IMR-90 (cell line): ENCODE results near the gene PTPRG. TPM values are rescaled to one million over a fixed set of nuclear protein-coding genes. Genes with fewer than 3 reads are reported as not detected.

Experiments used
- ATAC-seq: fragments of 200-7000 bp; cut with Tn5 transposase; 2 replicates; pipeline ENCODE4 v1.9.1; 2020; ENCODE audit warnings: low read depth, mild to moderate bottlenecking, moderate library complexity
- BruUV-seq: library from RNA; stranded (reverse); fragments of 400-500 nt; replicated peaks from 2 replicates; lab custom pipeline; 2021; lab: Mats Ljungman, UMichigan
- CTCF ChIA-PET: fragments of 300-600 bp; formaldehyde crosslinking; extraction: SDS; loops from one replicate; lab custom pipeline; 2021; ENCODE audit warnings: antibody characterized with exemption; lab: Yijun Ruan, JAX
- POLR2A ChIA-PET: fragments of 300-600 bp; sonication (Branson Sonifier 250); formaldehyde crosslinking; loops from one replicate; lab custom pipeline; 2022; ENCODE audit warnings: antibody characterized with exemption; ENCODE audit not compliant: unreplicated experiment; lab: Charles Lee
- DNase-seq: peaks from one replicate; pipeline ENCODE4 v3.0.0; 2013
- H2AFZ ChIP-seq: replicated peaks from 2 replicates; pipeline ENCODE3; 2013; ENCODE audit warnings: low read length, mild to moderate bottlenecking; ENCODE audit not compliant: poor library complexity
- H2AK5ac ChIP-seq: 2 replicates; pipeline ENCODE4 v1.6.1; 2013; ENCODE audit warnings: low read depth, low read length, inconsistent platforms
- H2AK9ac ChIP-seq: replicated peaks from 2 replicates; pipeline ENCODE3; 2013; ENCODE audit warnings: mild to moderate bottlenecking, low read depth, low read length, moderate library complexity; ENCODE audit not compliant: poor library complexity
- H2BK120ac ChIP-seq: 2 replicates; pipeline ENCODE4 v1.6.1; 2013; ENCODE audit warnings: low read depth, low read length, inconsistent platforms
- H2BK15ac ChIP-seq: 3 replicates; pipeline ENCODE4 v1.6.1; 2013; ENCODE audit warnings: low read depth, low read length, inconsistent platforms
- H2BK20ac ChIP-seq: 2 replicates; pipeline ENCODE4 v1.6.1; 2013; ENCODE audit warnings: low read depth, mild to moderate bottlenecking, inconsistent platforms, low read length, moderate library complexity
- H2BK5ac ChIP-seq: 2 replicates; pipeline ENCODE4 v1.6.1; 2013; ENCODE audit warnings: mild to moderate bottlenecking, low read depth, low read length, inconsistent platforms; ENCODE audit not compliant: poor library complexity, severe bottlenecking
- H3K14ac ChIP-seq: replicated peaks from 2 replicates; pipeline ENCODE4 v1.6.1; 2013; ENCODE audit warnings: low read depth, low read length, inconsistent platforms
- H3K18ac ChIP-seq: 2 replicates; pipeline ENCODE4 v1.6.1; 2013; ENCODE audit warnings: low read depth, low read length, control low read depth
- H3K23ac ChIP-seq: 2 replicates; pipeline ENCODE4 v1.6.1; 2013; ENCODE audit warnings: low read depth, low read length, inconsistent platforms
- H3K27ac ChIP-seq: 2 replicates; pipeline ENCODE4 v1.5.1; 2013; ENCODE audit warnings: mild to moderate bottlenecking, control low read depth, low read length; ENCODE audit not compliant: insufficient read depth
- H3K27me3 ChIP-seq: 2 replicates; pipeline ENCODE4 v1.6.1; 2013; ENCODE audit warnings: low read length; ENCODE audit not compliant: control insufficient read depth, insufficient read depth
- H3K36me3 ChIP-seq: 2 replicates; pipeline ENCODE4 v1.6.1; 2013; ENCODE audit warnings: low read length, mixed read lengths; ENCODE audit not compliant: control insufficient read depth, insufficient read depth
- H3K4ac ChIP-seq: 2 replicates; pipeline ENCODE4 v1.6.1; 2013; ENCODE audit warnings: low read depth, low read length, inconsistent platforms
- H3K4me1 ChIP-seq: 2 replicates; pipeline ENCODE4 v1.6.1; 2013; ENCODE audit warnings: low read length, mixed read lengths; ENCODE audit not compliant: control insufficient read depth, insufficient read depth
- H3K4me2 ChIP-seq: 2 replicates; pipeline ENCODE4 v1.6.1; 2013; ENCODE audit warnings: low read depth, mild to moderate bottlenecking, control low read depth, low read length, moderate library complexity
- H3K4me3 ChIP-seq: 2 replicates; pipeline ENCODE4 v1.5.1; 2013; ENCODE audit warnings: low read depth, mild to moderate bottlenecking, control low read depth, low read length, moderate library complexity; ENCODE audit not compliant: insufficient read depth
- H3K56ac ChIP-seq: 2 replicates; pipeline ENCODE4 v1.6.1; 2013; ENCODE audit warnings: low read length, inconsistent platforms; ENCODE audit not compliant: insufficient read depth; ENCODE audit errors: extremely low read depth
- H3K79me1 ChIP-seq, 2 experiments: 2 replicates each; pipeline ENCODE4 v1.6.1; 2013; ENCODE audit warnings: low read length in 2 of 2, inconsistent platforms in 1 of 2, low read depth in 1 of 2
- H3K9ac ChIP-seq: 2 replicates; pipeline ENCODE4 v1.6.1; 2013; ENCODE audit warnings: low read depth, low read length, control low read depth
- H3K9me1 ChIP-seq: 2 replicates; pipeline ENCODE4 v1.6.1; 2013; ENCODE audit warnings: low read length, inconsistent platforms; ENCODE audit not compliant: insufficient read depth
- H3K9me3 ChIP-seq: 2 replicates; pipeline ENCODE4 v1.6.1; 2013; ENCODE audit warnings: low read length; ENCODE audit not compliant: control insufficient read depth, insufficient read depth
- H4K20me1 ChIP-seq: 2 replicates; pipeline ENCODE4 v1.6.1; 2013; ENCODE audit warnings: low read length, inconsistent platforms; ENCODE audit not compliant: insufficient read depth
- H4K5ac ChIP-seq: 2 replicates; pipeline ENCODE4 v1.6.1; 2013; ENCODE audit warnings: mild to moderate bottlenecking, low read depth, low read length, control low read depth
- H4K8ac ChIP-seq, 2 experiments: 2 replicates each; pipeline ENCODE4 v1.6.1; 2013; ENCODE audit warnings: low read depth in 2 of 2, low read length in 2 of 2, control low read depth in 1 of 2, inconsistent platforms in 1 of 2
- H4K91ac ChIP-seq: 2 replicates; pipeline ENCODE4 v1.6.1; 2013; ENCODE audit warnings: low read depth, low read length, inconsistent platforms; ENCODE audit not compliant: insufficient read depth
- BHLHE40 ChIP-seq: fragments of 150-350 bp; IDR thresholded peaks from 2 replicates; pipeline ENCODE4 v1.6.1; 2016; ENCODE audit warnings: mild to moderate bottlenecking, low read depth, low read length
- CEBPB ChIP-seq: IDR thresholded peaks from 2 replicates; pipeline ENCODE4 v1.6.1; 2012; ENCODE audit warnings: low read depth, low read length, improper control_type of control experiment
- CHD1 ChIP-seq: IDR thresholded peaks from 2 replicates; pipeline ENCODE4 v1.6.1; 2012; ENCODE audit warnings: low read depth, low read length, improper control_type of control experiment
- FOS ChIP-seq: fragments of 150-350 bp; IDR thresholded peaks from 2 replicates; pipeline ENCODE4 v1.6.1; 2016; ENCODE audit warnings: low read depth, low read length
- MAFK ChIP-seq: IDR thresholded peaks from 2 replicates; pipeline ENCODE4 v1.6.1; 2012; ENCODE audit warnings: low read depth, low read length, improper control_type of control experiment
- MAZ ChIP-seq: IDR thresholded peaks from 2 replicates; pipeline ENCODE4 v1.6.1; 2012; ENCODE audit warnings: low read depth, mild to moderate bottlenecking, low read length, improper control_type of control experiment, moderate library complexity, borderline replicate concordance
- MXI1 ChIP-seq: IDR thresholded peaks from 2 replicates; pipeline ENCODE4 v1.6.1; 2012; ENCODE audit warnings: low read depth, mild to moderate bottlenecking, low read length, moderate library complexity, borderline replicate concordance
- NFE2L2 ChIP-seq: fragments of 150-350 bp; IDR thresholded peaks from 2 replicates; pipeline ENCODE4 v1.6.1; 2016; ENCODE audit warnings: low read depth, mild to moderate bottlenecking, low read length
- POLR2A ChIP-seq: IDR thresholded peaks from 2 replicates; pipeline ENCODE4 v1.6.1; 2012; ENCODE audit warnings: mild to moderate bottlenecking, low read depth, low read length
- RAD21 ChIP-seq: IDR thresholded peaks from 2 replicates; pipeline ENCODE4 v1.6.1; 2012; ENCODE audit warnings: low read length, improper control_type of control experiment
- RCOR1 ChIP-seq: IDR thresholded peaks from 2 replicates; pipeline ENCODE4 v1.6.1; 2012; ENCODE audit warnings: mild to moderate bottlenecking, low read length, improper control_type of control experiment; ENCODE audit not compliant: insufficient replicate concordance
- RFX5 ChIP-seq: IDR thresholded peaks from 2 replicates; pipeline ENCODE4 v1.8.0; 2012; ENCODE audit warnings: low read depth, mild to moderate bottlenecking, low read length, moderate library complexity
- SMC3 ChIP-seq: fragments of 150-350 bp; IDR thresholded peaks from 2 replicates; pipeline ENCODE4 v1.6.1; 2016; ENCODE audit warnings: low read depth, mild to moderate bottlenecking, antibody characterized with exemption, low read length, moderate library complexity
- WGBS, 2 experiments: methylation state at CpG; one replicate each; pipeline versions ENCODE4 v1.1.5 to v1.1.7; 2013; ENCODE audit warnings: missing lambda C conversion rate in 2 of 2; ENCODE audit not compliant: insufficient read length in 1 of 2; ENCODE audit errors: extremely low coverage in 2 of 2; 5-methylcytosine and 5-hydroxymethylcytosine counted together
- dilution Hi-C: fragments of 300-500 bp; cut with HindIII; formaldehyde crosslinking; loops from one replicate; pipeline ENCODE4 v1.14.3; 2018; ENCODE audit warnings: low sequenced_read_pairs; ENCODE audit not compliant: unreplicated experiment
- in situ Hi-C: fragments of 300-500 bp; cut with MboI; formaldehyde crosslinking; loops from 3 replicates; pipeline ENCODE4 v1.14.3; 2019; ENCODE audit warnings: low sequenced_read_pairs, inconsistent platforms, mixed read lengths
- intact Hi-C: fragments of 100-400 bp; cut with micrococcal nuclease; formaldehyde crosslinking; loops from 2 replicates; pipeline ENCODE4 v1.10.0; 2022
- polyA plus RNA-seq, 3 experiments: library from polyadenylated mRNA; depleted of rRNA; stranded (reverse); fragments of >200 nt; gene quantifications; 2 replicates each; pipeline ENCODE4 v1.2.3, GENCODE V29; 2012; ENCODE audit warnings: low replicate concordance in 1 of 3
- total RNA-seq: library from RNA; depleted of rRNA; stranded (reverse); fragments of >200 nt; gene quantifications from 2 replicates; pipeline ENCODE4 v1.2.3, GENCODE V29; 2012
- TF ChIP-seq, protein P1 (sequence below): conservative IDR thresholded peaks from 2 replicates; pipeline ENCODE4 v1.5.1; 2012; ENCODE audit warnings: mild to moderate bottlenecking, low read depth, low read length, improper control_type of control experiment
- TF ChIP-seq, protein P2 (sequence below): fragments of 150-350 bp; IDR thresholded peaks from 2 replicates; pipeline ENCODE4 v1.6.1; 2016; ENCODE audit warnings: low read depth, mild to moderate bottlenecking, low read length, moderate library complexity, borderline replicate concordance

The PTPRG gene
- total and polyA plus RNA-seq, 2 of the 4 experiments (the other 2 are of a cell fraction): 7.7 to 31.0 TPM

- Histone ChIP-seq H3K9ac (no peak overlapping the region), H3K79me1 (no peaks in the 10 kb centered on the region; a peak in 1 of 4 replicates)
- TF ChIP-seq MAZ (no peak), RCOR1 (no peak), POLR2A (no peak), MAFK (no peak), RAD21 (no peak), FOS (no peak), RFX5 (no peak), MXI1 (no peak), NFE2L2 (no peak), CEBPB (no peak), BHLHE40 (no peak), CHD1 (no peak), SMC3 (no peak)
- TF ChIP-seq, protein P1, sequence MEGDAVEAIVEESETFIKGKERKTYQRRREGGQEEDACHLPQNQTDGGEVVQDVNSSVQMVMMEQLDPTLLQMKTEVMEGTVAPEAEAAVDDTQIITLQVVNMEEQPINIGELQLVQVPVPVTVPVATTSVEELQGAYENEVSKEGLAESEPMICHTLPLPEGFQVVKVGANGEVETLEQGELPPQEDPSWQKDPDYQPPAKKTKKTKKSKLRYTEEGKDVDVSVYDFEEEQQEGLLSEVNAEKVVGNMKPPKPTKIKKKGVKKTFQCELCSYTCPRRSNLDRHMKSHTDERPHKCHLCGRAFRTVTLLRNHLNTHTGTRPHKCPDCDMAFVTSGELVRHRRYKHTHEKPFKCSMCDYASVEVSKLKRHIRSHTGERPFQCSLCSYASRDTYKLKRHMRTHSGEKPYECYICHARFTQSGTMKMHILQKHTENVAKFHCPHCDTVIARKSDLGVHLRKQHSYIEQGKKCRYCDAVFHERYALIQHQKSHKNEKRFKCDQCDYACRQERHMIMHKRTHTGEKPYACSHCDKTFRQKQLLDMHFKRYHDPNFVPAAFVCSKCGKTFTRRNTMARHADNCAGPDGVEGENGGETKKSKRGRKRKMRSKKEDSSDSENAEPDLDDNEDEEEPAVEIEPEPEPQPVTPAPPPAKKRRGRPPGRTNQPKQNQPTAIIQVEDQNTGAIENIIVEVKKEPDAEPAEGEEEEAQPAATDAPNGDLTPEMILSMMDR: no peak
- TF ChIP-seq, protein P2, sequence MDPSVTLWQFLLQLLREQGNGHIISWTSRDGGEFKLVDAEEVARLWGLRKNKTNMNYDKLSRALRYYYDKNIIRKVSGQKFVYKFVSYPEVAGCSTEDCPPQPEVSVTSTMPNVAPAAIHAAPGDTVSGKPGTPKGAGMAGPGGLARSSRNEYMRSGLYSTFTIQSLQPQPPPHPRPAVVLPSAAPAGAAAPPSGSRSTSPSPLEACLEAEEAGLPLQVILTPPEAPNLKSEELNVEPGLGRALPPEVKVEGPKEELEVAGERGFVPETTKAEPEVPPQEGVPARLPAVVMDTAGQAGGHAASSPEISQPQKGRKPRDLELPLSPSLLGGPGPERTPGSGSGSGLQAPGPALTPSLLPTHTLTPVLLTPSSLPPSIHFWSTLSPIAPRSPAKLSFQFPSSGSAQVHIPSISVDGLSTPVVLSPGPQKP: no peak
Observed at GRCh38 chr3:62211675-62212429, 650.5 kb downstream of the PTPRG start.

More at GRCh38 chr3:62211675-62212429, 650.5 kb downstream of the PTPRG start:
- no peak overlapping the region for H3K14ac ChIP-seq
- H2BK120ac ChIP-seq: no peak overlapping the region
- CTCF ChIA-PET: interaction anchor here (0.8 to 1.4 kb wide), 2 partner anchors 9 to 11 kb away, joined by 3 to 5 read pairs; no protein-coding TSS in a partner anchor
- no peak overlapping the region for H3K56ac ChIP-seq
- H3K18ac ChIP-seq: no peak overlapping the region
- no peaks in the 10 kb centered on the region for H3K36me3 ChIP-seq
- dilution Hi-C loops: no loop called here
- DNase-seq (no peak), ATAC-seq (no peak)
- H2AFZ ChIP-seq: no peak overlapping the region
- no peaks in the 10 kb centered on the region for H4K20me1 ChIP-seq
- no peaks in the 10 kb centered on the region for H3K9me3 ChIP-seq
- H3K4me3 ChIP-seq: no peak overlapping the region
- no peak overlapping the region for H2BK15ac ChIP-seq
- H4K5ac ChIP-seq: no peak overlapping the region
- H2BK20ac ChIP-seq: no peak overlapping the region
- in situ Hi-C loops: loop anchor here (25.0 kb wide), 1 partner anchor 1025 kb away; no protein-coding TSS in a partner anchor
- intact Hi-C loops: no loop called here
- no TSS peak for BruUV-seq
- H2AK9ac ChIP-seq: no peak overlapping the region
- no peak overlapping the region for H4K91ac ChIP-seq
- H3K27me3 ChIP-seq: no peaks in the 10 kb centered on the region
- POLR2A ChIA-PET: no interaction called here
- H3K4me1 ChIP-seq: no peaks in the 10 kb centered on the region; the same call in 1 of the 2 replicates
- H3K9me1 ChIP-seq: peaks cover 2% of the 10 kb centered on the region; the same call in 1 of the 2 replicates
- H3K4ac ChIP-seq: no peak overlapping the region
- no peak overlapping the region for H2BK5ac ChIP-seq
- no peak overlapping the region for H3K27ac ChIP-seq
- WGBS, 2 experiments: no CpG with 5 or more reads among the region's 8 CpGs
- H4K8ac ChIP-seq: no peak overlapping the region
- no peak overlapping the region for H3K23ac ChIP-seq
- no peak overlapping the region for H3K4me2 ChIP-seq
- no peak overlapping the region for H2AK5ac ChIP-seq
